ENCODE measurements around the gene OR52E1. TPM values are rescaled to one million over a fixed set of nuclear protein-coding genes. Genes with fewer than 3 reads are reported as not detected.

OR52E1 gene
- total RNA-seq, 1 experiment from 2014 or later: not detected

- no TSS peak for BruUV-seq (replicated peaks)
- no peak overlapping the region for H3K27ac Mint-ChIP-seq (ENCODE audit: unreplicated experiment)
- no peak for TF ChIP-seq CTCF (IDR thresholded peaks at IDR 0.05; ENCODE audit: unreplicated experiment)
- H3K36me3 Mint-ChIP-seq (ENCODE audit: insufficient read depth, unreplicated experiment): no peaks in the 10 kb centered on the region
- no peak overlapping the region for H3K4me3 Mint-ChIP-seq (ENCODE audit: low read depth, unreplicated experiment)
- no peak for DNase-seq
- H3K4me1 Mint-ChIP-seq (ENCODE audit: low read depth, unreplicated experiment): peaks cover 12% of the 10 kb centered on the region
- CTCF ChIA-PET: no interaction called here
- intact Hi-C loops (cut with micrococcal nuclease; ENCODE audit: unreplicated experiment): no loop called here
- no peaks in the 10 kb centered on the region for H3K27me3 Mint-ChIP-seq (ENCODE audit: unreplicated experiment)
- peaks cover 2% of the 10 kb centered on the region for H3K9me3 Mint-ChIP-seq (ENCODE audit: low read depth, unreplicated experiment)
These were observed 23.6 kb downstream of the OR52E1 start for GRCh38 chr11:5092821-5093585.

- Mint-ChIP-seq H3K9me3 (ENCODE audit: low read depth, unreplicated experiment) (peaks cover 2% of the 10 kb centered on the region), H3K4me3 (ENCODE audit: low read depth, unreplicated experiment) (no peak overlapping the region), H3K4me1 (ENCODE audit: low read depth, unreplicated experiment) (no peaks in the 10 kb centered on the region), H3K36me3 (ENCODE audit: insufficient read depth, unreplicated experiment) (no peaks in the 10 kb centered on the region), H3K27me3 (ENCODE audit: unreplicated experiment) (no peaks in the 10 kb centered on the region), H3K27ac (ENCODE audit: unreplicated experiment) (no peak overlapping the region)
- no peak for TF ChIP-seq CTCF (IDR thresholded peaks at IDR 0.05; ENCODE audit: unreplicated experiment)
- CTCF ChIA-PET: no interaction called here
- intact Hi-C loops (cut with micrococcal nuclease; ENCODE audit: unreplicated experiment): no loop called here
- DNase-seq: no peak
- no TSS peak for BruUV-seq (replicated peaks)
These were observed 26.6 kb downstream of the OR52E1 start for GRCh38 chr11:5096011-5096410.

GRCh38 chr11:5102246-5102645 is 32.9 kb downstream of the OR52E1 start:
- CTCF ChIA-PET: no interaction called here
- H3K4me1 Mint-ChIP-seq (ENCODE audit: low read depth, unreplicated experiment): no peaks in the 10 kb centered on the region
- H3K9me3 Mint-ChIP-seq (ENCODE audit: low read depth, unreplicated experiment): no peaks in the 10 kb centered on the region
- no peak overlapping the region for H3K27ac Mint-ChIP-seq (ENCODE audit: unreplicated experiment)
- BruUV-seq (replicated peaks): no TSS peak
- no peak for TF ChIP-seq CTCF (IDR thresholded peaks at IDR 0.05; ENCODE audit: unreplicated experiment)
- no peak overlapping the region for H3K4me3 Mint-ChIP-seq (ENCODE audit: low read depth, unreplicated experiment)
- no peaks in the 10 kb centered on the region for H3K36me3 Mint-ChIP-seq (ENCODE audit: insufficient read depth, unreplicated experiment)
- H3K27me3 Mint-ChIP-seq (ENCODE audit: unreplicated experiment): no peaks in the 10 kb centered on the region
- intact Hi-C loops (cut with micrococcal nuclease; ENCODE audit: unreplicated experiment): no loop called here
- DNase-seq: no peak

- DNase-seq: no peak
- BruUV-seq (replicated peaks): no TSS peak
- Mint-ChIP-seq H3K27me3 (ENCODE audit: unreplicated experiment) (no peaks in the 10 kb centered on the region), H3K36me3 (ENCODE audit: insufficient read depth, unreplicated experiment) (no peaks in the 10 kb centered on the region), H3K4me3 (ENCODE audit: low read depth, unreplicated experiment) (no peak overlapping the region), H3K4me1 (ENCODE audit: low read depth, unreplicated experiment) (no peaks in the 10 kb centered on the region), H3K27ac (ENCODE audit: unreplicated experiment) (no peak overlapping the region), H3K9me3 (ENCODE audit: low read depth, unreplicated experiment) (no peaks in the 10 kb centered on the region)
- CTCF ChIA-PET: no interaction called here
- intact Hi-C loops (cut with micrococcal nuclease; ENCODE audit: unreplicated experiment): no loop called here
- no peak for TF ChIP-seq CTCF (IDR thresholded peaks at IDR 0.05; ENCODE audit: unreplicated experiment)
These were observed 33.7 kb downstream of the OR52E1 start for GRCh38 chr11:5103066-5103465.

All from Calu3 (cell line).